Measurements from ENCODE around the gene PSKH1. TPM values are rescaled to one million over a fixed set of nuclear protein-coding genes. Genes with fewer than 3 reads are reported as not detected.

The PSKH1 gene
- total and polyA plus RNA-seq, 4 donors: 8.3 to 23.8 (median 13.8) TPM

DNA sequence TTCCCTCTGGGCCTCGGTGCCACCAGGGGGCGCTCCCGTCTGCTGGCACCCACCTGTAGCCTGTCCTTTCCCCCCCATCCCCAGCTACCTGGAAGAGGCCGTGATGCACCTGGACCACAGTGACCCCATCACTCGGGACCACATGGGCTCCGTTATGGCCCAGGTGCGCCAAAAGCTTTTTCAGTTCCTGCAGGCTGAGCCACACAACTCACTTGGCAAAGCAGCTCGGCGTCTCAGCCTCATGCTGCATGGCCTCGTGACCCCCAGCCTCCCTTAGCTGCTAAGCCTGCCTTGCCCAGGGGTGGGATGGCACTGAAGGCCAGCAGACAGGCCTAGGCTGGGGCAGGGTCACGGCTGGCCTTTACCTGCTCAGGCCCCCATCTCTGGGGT is 9.2 kb upstream of the PSKH1 start:
- Histone ChIP-seq H3K9ac (ENCODE audit: low read depth in 1 of 2, low read length in 2 of 2) (no peak overlapping the region), H3K4me3 (ENCODE audit: low read depth in 1 of 3, low read length in 3 of 3) (no peak overlapping the region), H3K36me3 (ENCODE audit: control insufficient read depth in 4 of 4, insufficient read depth in 3 of 4, low read depth in 1 of 4, low read length in 3 of 4) (peaks cover 27 to 52% (median 33%) of the 10 kb centered on the region in 4 donors), H3K9me3 (ENCODE audit: control insufficient read depth in 4 of 4, low read length in 3 of 4) (no peaks in the 10 kb centered on the region), H3K27me3 (ENCODE audit: control insufficient read depth in 4 of 4, insufficient read depth in 4 of 4, low read length in 3 of 4) (no peaks in the 10 kb centered on the region), H3K4me1 (ENCODE audit: control insufficient read depth in 4 of 4, insufficient read depth in 4 of 4, low read length in 3 of 4) (peaks cover 0 to 21% (median 9%) of the 10 kb centered on the region in 4 donors), H3K27ac (ENCODE audit: low read depth in 1 of 2, low read length in 2 of 2) (no peak overlapping the region)
- peak; percentile 79 for DNase-seq (ENCODE audit: low spot score)
- TF ChIP-seq FOXA2 (IDR thresholded peaks at IDR 0.05) (no peak), RAD21 (IDR thresholded peaks at IDR 0.05) (peak; percentile 80 to 87)
- TF ChIP-seq, protein P1, sequence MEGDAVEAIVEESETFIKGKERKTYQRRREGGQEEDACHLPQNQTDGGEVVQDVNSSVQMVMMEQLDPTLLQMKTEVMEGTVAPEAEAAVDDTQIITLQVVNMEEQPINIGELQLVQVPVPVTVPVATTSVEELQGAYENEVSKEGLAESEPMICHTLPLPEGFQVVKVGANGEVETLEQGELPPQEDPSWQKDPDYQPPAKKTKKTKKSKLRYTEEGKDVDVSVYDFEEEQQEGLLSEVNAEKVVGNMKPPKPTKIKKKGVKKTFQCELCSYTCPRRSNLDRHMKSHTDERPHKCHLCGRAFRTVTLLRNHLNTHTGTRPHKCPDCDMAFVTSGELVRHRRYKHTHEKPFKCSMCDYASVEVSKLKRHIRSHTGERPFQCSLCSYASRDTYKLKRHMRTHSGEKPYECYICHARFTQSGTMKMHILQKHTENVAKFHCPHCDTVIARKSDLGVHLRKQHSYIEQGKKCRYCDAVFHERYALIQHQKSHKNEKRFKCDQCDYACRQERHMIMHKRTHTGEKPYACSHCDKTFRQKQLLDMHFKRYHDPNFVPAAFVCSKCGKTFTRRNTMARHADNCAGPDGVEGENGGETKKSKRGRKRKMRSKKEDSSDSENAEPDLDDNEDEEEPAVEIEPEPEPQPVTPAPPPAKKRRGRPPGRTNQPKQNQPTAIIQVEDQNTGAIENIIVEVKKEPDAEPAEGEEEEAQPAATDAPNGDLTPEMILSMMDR (IDR thresholded peaks at IDR 0.05; ENCODE audit: low read depth, low read length, missing input control): peak; percentile 79
- WGBS: 55% methylated on average over 11 of the region's 11 CpGs

DNA sequence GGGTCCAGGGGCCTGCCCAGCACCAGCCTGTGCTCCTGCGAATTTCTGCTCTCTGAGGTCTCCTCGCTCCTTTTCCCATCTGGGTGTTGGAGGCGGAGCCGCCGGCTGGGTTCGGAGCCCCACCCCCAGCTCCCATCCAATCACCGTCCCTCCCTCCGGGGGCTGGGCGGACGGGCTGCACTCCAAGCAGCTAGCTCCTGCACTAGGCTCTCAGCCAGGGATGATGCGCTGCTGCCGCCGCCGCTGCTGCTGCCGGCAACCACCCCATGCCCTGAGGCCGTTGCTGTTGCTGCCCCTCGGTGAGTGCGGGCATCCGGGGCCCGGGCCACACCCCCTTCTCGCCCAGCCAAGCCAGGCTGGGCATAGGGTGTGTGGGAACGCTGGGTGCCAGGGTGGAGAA is 8.4 kb upstream of the PSKH1 start, which contains the start of gene NRN1L:
Gene NRN1L (plus strand): TSS at position 202 of the 400 bp plus-strand sequence. CDS start 19 bp downstream, at position 221.
- 21% methylated on average over 22 of the region's 22 CpGs for WGBS
- TF ChIP-seq SP1 (IDR thresholded peaks at IDR 0.05): peak; percentile 69
- TF ChIP-seq JUND (IDR thresholded peaks at IDR 0.05): no peak
- peak; percentile 31 to 36 for TF ChIP-seq RAD21 (IDR thresholded peaks at IDR 0.05)
- H3K9me3 ChIP-seq (ENCODE audit: control insufficient read depth in 4 of 4, low read length in 3 of 4): no peaks in the 10 kb centered on the region
- H3K36me3 ChIP-seq (ENCODE audit: control insufficient read depth in 4 of 4, insufficient read depth in 3 of 4, low read depth in 1 of 4, low read length in 3 of 4): peaks cover 20 to 43% (median 28%) of the 10 kb centered on the region in 4 donors
- peak; percentile 77 for DNase-seq (ENCODE audit: low spot score)
- H3K4me3 ChIP-seq (ENCODE audit: low read depth in 1 of 3, low read length in 3 of 3): no peak within 1 kb of the TSS
- H3K27me3 ChIP-seq (ENCODE audit: control insufficient read depth in 4 of 4, insufficient read depth in 4 of 4, low read length in 3 of 4): no peaks in the 10 kb centered on the region
- no peak within 1 kb of the TSS for H3K27ac ChIP-seq (ENCODE audit: low read depth in 1 of 2, low read length in 2 of 2)
- peaks cover 0 to 21% (median 9%) of the 10 kb centered on the region in 4 donors for H3K4me1 ChIP-seq (ENCODE audit: control insufficient read depth in 4 of 4, insufficient read depth in 4 of 4, low read length in 3 of 4)
- no peak within 1 kb of the TSS for H3K9ac ChIP-seq (ENCODE audit: low read depth in 1 of 2, low read length in 2 of 2)

GRCh38 chr16:67885545-67885944 is 7.5 kb upstream of the PSKH1 start:
- no peak for DNase-seq (ENCODE audit: low spot score)
- H3K27ac ChIP-seq (ENCODE audit: low read depth in 1 of 2, low read length in 2 of 2): no peak overlapping the region
- peaks cover 12 to 35% (median 22%) of the 10 kb centered on the region in 4 donors for H3K36me3 ChIP-seq (ENCODE audit: control insufficient read depth in 4 of 4, insufficient read depth in 3 of 4, low read depth in 1 of 4, low read length in 3 of 4)
- WGBS: 95% methylated on average over 12 of the region's 12 CpGs
- H3K4me1 ChIP-seq (ENCODE audit: control insufficient read depth in 4 of 4, insufficient read depth in 4 of 4, low read length in 3 of 4): peaks cover 0 to 21% (median 9%) of the 10 kb centered on the region in 4 donors
- H3K9ac ChIP-seq (ENCODE audit: low read depth in 1 of 2, low read length in 2 of 2): no peak overlapping the region
- H3K9me3 ChIP-seq (ENCODE audit: control insufficient read depth in 4 of 4, low read length in 3 of 4): no peaks in the 10 kb centered on the region
- no peak overlapping the region for H3K4me3 ChIP-seq (ENCODE audit: low read depth in 1 of 3, low read length in 3 of 3)
- TF ChIP-seq TAF1 (conservative IDR thresholded peaks at IDR 0.05): no peak
- H3K27me3 ChIP-seq (ENCODE audit: control insufficient read depth in 4 of 4, insufficient read depth in 4 of 4, low read length in 3 of 4): no peaks in the 10 kb centered on the region

GRCh38 chr16:67885976-67886375 is 7.1 kb upstream of the PSKH1 start:
- TF ChIP-seq FOXA1 (IDR thresholded peaks at IDR 0.05): no peak
- no peak for TF ChIP-seq RXRA (IDR thresholded peaks at IDR 0.05)
- TF ChIP-seq EGR1 (IDR thresholded peaks at IDR 0.05; ENCODE audit: low read depth in 2 of 2): no peak
- no peak for TF ChIP-seq FOXA2 (IDR thresholded peaks at IDR 0.05)
- TF ChIP-seq NR2F2 (IDR thresholded peaks at IDR 0.05): no peak
- TF ChIP-seq ZBTB33 (IDR thresholded peaks at IDR 0.05): no peak
- TF ChIP-seq HNF4A (conservative IDR thresholded peaks at IDR 0.05): no peak
- TF ChIP-seq JUND (IDR thresholded peaks at IDR 0.05): no peak
- TF ChIP-seq SP1 (IDR thresholded peaks at IDR 0.05): no peak
- TF ChIP-seq HNF4G (IDR thresholded peaks at IDR 0.05): no peak
- no peak for TF ChIP-seq GABPA (IDR thresholded peaks at IDR 0.05 in 1 of 2, conservative IDR thresholded peaks at IDR 0.05 in 1 of 2)
- no peak for TF ChIP-seq TAF1 (conservative IDR thresholded peaks at IDR 0.05)
- TF ChIP-seq, protein P2, sequence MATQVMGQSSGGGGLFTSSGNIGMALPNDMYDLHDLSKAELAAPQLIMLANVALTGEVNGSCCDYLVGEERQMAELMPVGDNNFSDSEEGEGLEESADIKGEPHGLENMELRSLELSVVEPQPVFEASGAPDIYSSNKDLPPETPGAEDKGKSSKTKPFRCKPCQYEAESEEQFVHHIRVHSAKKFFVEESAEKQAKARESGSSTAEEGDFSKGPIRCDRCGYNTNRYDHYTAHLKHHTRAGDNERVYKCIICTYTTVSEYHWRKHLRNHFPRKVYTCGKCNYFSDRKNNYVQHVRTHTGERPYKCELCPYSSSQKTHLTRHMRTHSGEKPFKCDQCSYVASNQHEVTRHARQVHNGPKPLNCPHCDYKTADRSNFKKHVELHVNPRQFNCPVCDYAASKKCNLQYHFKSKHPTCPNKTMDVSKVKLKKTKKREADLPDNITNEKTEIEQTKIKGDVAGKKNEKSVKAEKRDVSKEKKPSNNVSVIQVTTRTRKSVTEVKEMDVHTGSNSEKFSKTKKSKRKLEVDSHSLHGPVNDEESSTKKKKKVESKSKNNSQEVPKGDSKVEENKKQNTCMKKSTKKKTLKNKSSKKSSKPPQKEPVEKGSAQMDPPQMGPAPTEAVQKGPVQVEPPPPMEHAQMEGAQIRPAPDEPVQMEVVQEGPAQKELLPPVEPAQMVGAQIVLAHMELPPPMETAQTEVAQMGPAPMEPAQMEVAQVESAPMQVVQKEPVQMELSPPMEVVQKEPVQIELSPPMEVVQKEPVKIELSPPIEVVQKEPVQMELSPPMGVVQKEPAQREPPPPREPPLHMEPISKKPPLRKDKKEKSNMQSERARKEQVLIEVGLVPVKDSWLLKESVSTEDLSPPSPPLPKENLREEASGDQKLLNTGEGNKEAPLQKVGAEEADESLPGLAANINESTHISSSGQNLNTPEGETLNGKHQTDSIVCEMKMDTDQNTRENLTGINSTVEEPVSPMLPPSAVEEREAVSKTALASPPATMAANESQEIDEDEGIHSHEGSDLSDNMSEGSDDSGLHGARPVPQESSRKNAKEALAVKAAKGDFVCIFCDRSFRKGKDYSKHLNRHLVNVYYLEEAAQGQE (IDR thresholded peaks at IDR 0.05): no peak
- H3K36me3 ChIP-seq (ENCODE audit: control insufficient read depth in 4 of 4, insufficient read depth in 3 of 4, low read depth in 1 of 4, low read length in 3 of 4): peaks cover 9 to 30% (median 18%) of the 10 kb centered on the region in 4 donors
- H3K9me3 ChIP-seq (ENCODE audit: control insufficient read depth in 4 of 4, low read length in 3 of 4): no peaks in the 10 kb centered on the region
- DNase-seq (ENCODE audit: low spot score): no peak
- no peak overlapping the region for H3K4me3 ChIP-seq (ENCODE audit: low read depth in 1 of 3, low read length in 3 of 3)
- peaks cover 0 to 21% (median 9%) of the 10 kb centered on the region in 4 donors for H3K4me1 ChIP-seq (ENCODE audit: control insufficient read depth in 4 of 4, insufficient read depth in 4 of 4, low read length in 3 of 4)
- no peak overlapping the region for H3K27ac ChIP-seq (ENCODE audit: low read depth in 1 of 2, low read length in 2 of 2)
- 97% methylated on average over 19 of the region's 19 CpGs for WGBS
- H3K9ac ChIP-seq (ENCODE audit: low read depth in 1 of 2, low read length in 2 of 2): no peak overlapping the region
- H3K27me3 ChIP-seq (ENCODE audit: control insufficient read depth in 4 of 4, insufficient read depth in 4 of 4, low read length in 3 of 4): no peaks in the 10 kb centered on the region

Data from liver (tissue), 9 donors.